NB4 (cell line): ENCODE results near the gene USH2A.

Source experiments
- POLR2A ChIP-seq: IDR thresholded peaks from 2 replicates; pipeline ENCODE4 v1.6.1; 2011; ENCODE audit warnings: mild to moderate bottlenecking; ENCODE audit not compliant: insufficient read length; ENCODE audit errors: extremely low read depth
- TF ChIP-seq, protein P1 (sequence below): IDR thresholded peaks from one replicate; pipeline ENCODE4 v1.5.1; 2012; ENCODE audit warnings: low read depth, low read length
- TF ChIP-seq, protein P2 (sequence below): IDR thresholded peaks from 2 replicates; pipeline ENCODE4 v1.6.1; 2011; ENCODE audit warnings: low read depth, low read length

- TF ChIP-seq, protein P1, sequence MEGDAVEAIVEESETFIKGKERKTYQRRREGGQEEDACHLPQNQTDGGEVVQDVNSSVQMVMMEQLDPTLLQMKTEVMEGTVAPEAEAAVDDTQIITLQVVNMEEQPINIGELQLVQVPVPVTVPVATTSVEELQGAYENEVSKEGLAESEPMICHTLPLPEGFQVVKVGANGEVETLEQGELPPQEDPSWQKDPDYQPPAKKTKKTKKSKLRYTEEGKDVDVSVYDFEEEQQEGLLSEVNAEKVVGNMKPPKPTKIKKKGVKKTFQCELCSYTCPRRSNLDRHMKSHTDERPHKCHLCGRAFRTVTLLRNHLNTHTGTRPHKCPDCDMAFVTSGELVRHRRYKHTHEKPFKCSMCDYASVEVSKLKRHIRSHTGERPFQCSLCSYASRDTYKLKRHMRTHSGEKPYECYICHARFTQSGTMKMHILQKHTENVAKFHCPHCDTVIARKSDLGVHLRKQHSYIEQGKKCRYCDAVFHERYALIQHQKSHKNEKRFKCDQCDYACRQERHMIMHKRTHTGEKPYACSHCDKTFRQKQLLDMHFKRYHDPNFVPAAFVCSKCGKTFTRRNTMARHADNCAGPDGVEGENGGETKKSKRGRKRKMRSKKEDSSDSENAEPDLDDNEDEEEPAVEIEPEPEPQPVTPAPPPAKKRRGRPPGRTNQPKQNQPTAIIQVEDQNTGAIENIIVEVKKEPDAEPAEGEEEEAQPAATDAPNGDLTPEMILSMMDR, result no peak
- TF ChIP-seq POLR2A, result no peak
- TF ChIP-seq, protein P2, sequence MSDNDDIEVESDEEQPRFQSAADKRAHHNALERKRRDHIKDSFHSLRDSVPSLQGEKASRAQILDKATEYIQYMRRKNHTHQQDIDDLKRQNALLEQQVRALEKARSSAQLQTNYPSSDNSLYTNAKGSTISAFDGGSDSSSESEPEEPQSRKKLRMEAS, result no peak
These were observed 372.2 kb downstream of the USH2A start for GRCh38 chr1:216051071-216051470.
